Activated CD4-positive, alpha-beta T cell treated with anti-CD3 and anti-CD28 coated beads, Interleukin-2, Interleukin-4, amounts not matched to agents 100 ng/mL and 50 ng/mL, durations not matched to agents 16 hours and 8 hours (primary cell): ENCODE data around the gene INSR.
A peak's percentile ranks its signal among the peaks of the same experiment; 100 is the strongest.
"Not testable (repeated sequence)": the region's sequence is repeated elsewhere in the genome, so short reads cannot be mapped to it uniquely, and the experiment has no call there.

ENCODE experiments used
- DNase-seq: peaks from one replicate; pipeline ENCODE4 v3.0.0-alpha.2; 2020; ENCODE audit warnings: low spot score

Gene INSR

GRCh38 chr19:7195046-7195445, 99.2 kb downstream of the INSR start:
- DNase-seq: no peak

GRCh38 chr19:7194566-7194965, 99.6 kb downstream of the INSR start:
- DNase-seq: no peak

GRCh38 chr19:7191946-7192691, 102.1 kb downstream of the INSR start:
- peak; percentile 60 for DNase-seq

GRCh38 chr19:7188698-7189629, 105.2 kb downstream of the INSR start:
- DNase-seq: no peak

- no peak for DNase-seq
Observed at GRCh38 chr19:7187605-7188339, 106.4 kb downstream of the INSR start.

- DNase-seq: no peak
Observed at GRCh38 chr19:7182489-7182888, 111.7 kb downstream of the INSR start.

GRCh38 chr19:7179917-7180306, 114.3 kb downstream of the INSR start:
- no peak for DNase-seq

- no peak for DNase-seq
Observed at GRCh38 chr19:7177926-7178325, 116.3 kb downstream of the INSR start.

GRCh38 chr19:7176792-7177191, 117.4 kb downstream of the INSR start:
- DNase-seq: no peak

GRCh38 chr19:7172794-7173193, 121.4 kb downstream of the INSR start:
- DNase-seq: no peak

- no peak for DNase-seq
Observed at GRCh38 chr19:7170983-7171382, 123.2 kb downstream of the INSR start.

GRCh38 chr19:7168941-7169340, 125.3 kb downstream of the INSR start:
- DNase-seq: no peak

GRCh38 chr19:7161292-7161691, 132.9 kb downstream of the INSR start:
- DNase-seq: no peak

GRCh38 chr19:7159105-7159933, 134.9 kb downstream of the INSR start:
- DNase-seq: no peak

GRCh38 chr19:7153022-7153421, 141.2 kb downstream of the INSR start:
- no peak for DNase-seq

- no peak for DNase-seq
Observed at GRCh38 chr19:7152568-7152967, 141.6 kb downstream of the INSR start.

- no peak for DNase-seq
Observed at GRCh38 chr19:7149956-7150705, 144.1 kb downstream of the INSR start.

- DNase-seq: not testable (repeated sequence)
Observed at GRCh38 chr19:7147119-7147675, 147.0 kb downstream of the INSR start.

- DNase-seq: not testable (repeated sequence)
Observed at GRCh38 chr19:7146086-7146485, 148.1 kb downstream of the INSR start.

- DNase-seq: no peak
Observed at GRCh38 chr19:7145494-7145893, 148.7 kb downstream of the INSR start.

- no peak for DNase-seq
Observed at GRCh38 chr19:7142771-7143170, 151.4 kb downstream of the INSR start.
